OCI-LY7 (cell line): ENCODE data around the gene HACD2.

Source experiments
- CTCF ChIP-seq: fragments of 200-600 bp; sonication (generic); conservative IDR thresholded peaks from 2 replicates; pipeline ENCODE4 v1.5.1; 2014; ENCODE audit warnings: mild to moderate bottlenecking, antibody characterized with exemption, low read length, moderate library complexity, mixed read lengths
- EZH2phosphoT487 ChIP-seq: fragments of 200-600 bp; sonication (generic); IDR thresholded peaks from 2 replicates; pipeline ENCODE4 v1.6.1; 2018; ENCODE audit warnings: low read depth, borderline replicate concordance, mild to moderate bottlenecking, mixed run types, antibody characterized with exemption, low read length, moderate library complexity, mixed read lengths

GRCh38 chr3:123471106-123471505 lies 113.7 kb downstream of the HACD2 start:
- no peak for TF ChIP-seq CTCF
- no peak for TF ChIP-seq EZH2phosphoT487
